BLaER1 treated with 17β-estradiol and CSF1 and Interleukin-3, amounts not matched to agents 10 nM and 100 nM (cell line): ENCODE measurements around the gene ALKBH4.
A peak's percentile ranks its signal among the peaks of the same experiment; 100 is the strongest.

ENCODE experiments used
- H3K27ac ChIP-seq, 11 experiments: shearing (Covaris generic); formaldehyde crosslinking; 2 replicates each; pipeline ENCODE4 v1.8.1; 2022
- H3K27me3 ChIP-seq, 11 experiments: shearing (Covaris generic); formaldehyde crosslinking; 2 replicates each; pipeline ENCODE4 v1.8.1; 2022
- H3K36me3 ChIP-seq, 11 experiments: shearing (Covaris generic); formaldehyde crosslinking; 2 replicates each; pipeline ENCODE4 v1.8.1; 2022
- H3K4me1 ChIP-seq, 10 experiments: shearing (Covaris generic); formaldehyde crosslinking; 2 replicates each; pipeline ENCODE4 v1.8.1; 2022
- H3K4me2 ChIP-seq, 11 experiments: shearing (Covaris generic); formaldehyde crosslinking; 2 replicates each; pipeline ENCODE4 v1.8.1; 2022
- H3K4me3 ChIP-seq, 10 experiments: shearing (Covaris generic); formaldehyde crosslinking; 2 replicates each; pipeline ENCODE4 v1.8.1; 2022
- H3K9ac ChIP-seq, 11 experiments: shearing (Covaris generic); formaldehyde crosslinking; 2 replicates each; pipeline ENCODE4 v1.8.1; 2022
- H3K9me3 ChIP-seq, 11 experiments: shearing (Covaris generic); formaldehyde crosslinking; replicated peaks in 1 of 11; 2 replicates each; pipeline ENCODE4 v1.8.1; 2022
- H4K20me1 ChIP-seq, 11 experiments: shearing (Covaris generic); formaldehyde crosslinking; 2 replicates each; pipeline ENCODE4 v1.8.1; 2022
- Cebpa-rat ChIP-seq, 11 experiments: shearing (Covaris generic); IDR thresholded peaks; 2 replicates each; pipeline ENCODE4 v1.8.1; 2022

The ALKBH4 gene

GRCh38 chr7:102467581-102468477 lies 3.2 kb upstream of the ALKBH4 start:
- no peak overlapping the region for H3K4me3 ChIP-seq
- TF ChIP-seq Cebpa-rat (IDR thresholded peaks at IDR 0.05): no peak
- no peaks in the 10 kb centered on the region for H3K27me3 ChIP-seq
- H3K27ac ChIP-seq: peak overlapping the region in 3 of 11 experiments; percentile 4 to 40 (median 18); a peak in 3 of 22 replicates
- H4K20me1 ChIP-seq: peaks cover 3 to 73% (median 20%) of the 10 kb centered on the region in 11 experiments; a peak in 18 of 22 replicates
- H3K36me3 ChIP-seq: peaks cover 11 to 56% (median 43%) of the 10 kb centered on the region in 11 experiments; a peak in 21 of 22 replicates
- H3K9ac ChIP-seq: peak overlapping the region in 10 of 11 experiments; percentile 4 to 63 (median 32); a peak in 14 of 22 replicates
- peak overlapping the region in 8 of 11 experiments; percentile 8 to 77 (median 43); a peak in 15 of 22 replicates for H3K4me2 ChIP-seq
- no peaks in the 10 kb centered on the region for H3K9me3 ChIP-seq
- H3K4me1 ChIP-seq: peaks cover 24 to 65% (median 52%) of the 10 kb centered on the region in 10 experiments

DNA sequence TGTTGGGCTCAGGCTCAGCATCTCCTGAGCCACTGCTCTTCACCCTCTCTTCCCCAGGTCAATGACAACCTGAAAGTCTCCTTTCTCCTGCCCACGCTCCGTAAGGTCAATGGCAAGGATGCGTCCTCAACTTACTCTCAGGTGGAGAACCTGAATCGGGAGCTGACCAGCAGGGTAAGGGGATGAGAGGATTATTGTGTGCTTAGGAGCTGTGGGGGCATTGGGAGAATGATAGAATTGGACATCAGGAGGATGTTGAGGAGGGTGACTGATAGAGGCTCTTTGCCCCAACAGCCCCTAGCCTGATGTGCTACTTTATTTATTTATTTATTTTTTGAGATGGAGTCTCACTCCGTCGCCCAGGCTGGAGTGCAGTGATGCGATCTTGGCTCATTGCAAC lies 1.4 kb upstream of the ALKBH4 start:
- no peak overlapping the region; a peak in 1 of 22 replicates for H3K27ac ChIP-seq
- peaks cover 24 to 66% (median 54%) of the 10 kb centered on the region in 10 experiments for H3K4me1 ChIP-seq
- no peaks in the 10 kb centered on the region for H3K9me3 ChIP-seq
- H3K4me3 ChIP-seq: peak overlapping the region; percentile 84 to 99 (median 90); a peak in 19 of 20 replicates
- peaks cover 0 to 39% (median 28%) of the 10 kb centered on the region in 11 experiments; a peak in 19 of 22 replicates for H3K36me3 ChIP-seq
- peaks cover 0 to 56% (median 8%) of the 10 kb centered on the region in 11 experiments; a peak in 13 of 22 replicates for H4K20me1 ChIP-seq
- peak overlapping the region; percentile 77 to 99 (median 93) for H3K4me2 ChIP-seq
- H3K9ac ChIP-seq: peak overlapping the region in 10 of 11 experiments; percentile 84 to 94 (median 88); a peak in 19 of 22 replicates
- no peaks in the 10 kb centered on the region for H3K27me3 ChIP-seq
- no peak for TF ChIP-seq Cebpa-rat (IDR thresholded peaks at IDR 0.05)

DNA sequence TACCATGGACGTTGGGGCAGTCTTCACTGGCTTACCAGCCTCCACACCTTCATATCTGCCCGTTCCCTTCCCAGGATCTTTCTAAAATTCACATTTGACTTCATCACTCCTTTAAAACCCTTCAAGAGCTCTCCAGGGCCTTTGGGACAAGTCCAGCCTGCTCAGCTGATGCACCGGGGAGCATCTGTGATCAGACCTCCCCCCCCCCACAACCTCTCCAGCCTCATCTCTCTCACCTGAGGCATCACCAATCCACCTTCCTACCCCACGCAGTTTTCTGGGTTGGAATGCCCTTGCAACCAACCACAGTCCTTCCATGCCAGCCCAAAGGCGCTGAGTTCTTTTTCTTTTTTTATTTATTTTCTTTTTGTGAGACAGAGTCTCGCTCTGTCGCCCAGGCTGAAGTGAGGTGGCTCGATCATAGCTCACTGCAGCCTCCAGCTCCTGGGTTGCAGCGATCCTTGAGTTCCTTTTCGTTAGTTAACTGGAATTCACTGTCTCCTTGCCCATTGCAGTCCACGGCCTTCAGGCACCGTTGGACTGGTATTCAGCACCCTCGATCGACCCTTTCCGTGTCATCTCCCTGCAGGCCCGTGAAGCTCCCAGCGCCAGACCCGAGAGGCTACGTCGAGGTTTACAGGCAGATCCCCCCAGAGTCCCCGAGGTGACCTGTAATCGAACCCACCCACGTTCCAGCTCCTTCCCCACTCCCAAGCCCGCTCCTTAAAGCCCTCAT lies 654 bp downstream of the ALKBH4 start:
- Histone ChIP-seq H3K27ac (peak overlapping the region; percentile 47 to 86 (median 80); a peak in 21 of 22 replicates), H4K20me1 (peaks cover 0 to 41% (median 8%) of the 10 kb centered on the region in 11 experiments; a peak in 13 of 22 replicates), H3K4me3 (peak overlapping the region; percentile 84 to 99 (median 90))

GRCh38 chr7:102460467-102460866 lies 4.2 kb downstream of the ALKBH4 start:
- Histone ChIP-seq H3K27ac (no peak overlapping the region), H3K36me3 (peaks cover 33 to 47% (median 38%) of the 10 kb centered on the region in 11 experiments), H3K9ac (peak overlapping the region in 1 of 11 experiments; percentile 18; a peak in 1 of 22 replicates), H3K4me3 (no peak overlapping the region), H3K4me1 (peaks cover 19 to 42% (median 28%) of the 10 kb centered on the region in 10 experiments), H3K9me3 (no peaks in the 10 kb centered on the region), H3K27me3 (no peaks in the 10 kb centered on the region), H4K20me1 (peaks cover 0 to 54% (median 13%) of the 10 kb centered on the region in 11 experiments; a peak in 16 of 22 replicates), H3K4me2 (no peak overlapping the region)
- no peak for TF ChIP-seq Cebpa-rat (IDR thresholded peaks at IDR 0.05)

More for the DNA sequence above, 654 bp downstream of the ALKBH4 start:
- Histone ChIP-seq H3K9me3 (no peaks in the 10 kb centered on the region), H3K4me1 (peaks cover 24 to 63% (median 48%) of the 10 kb centered on the region in 10 experiments), H3K27me3 (no peaks in the 10 kb centered on the region), H3K36me3 (peaks cover 4 to 31% (median 17%) of the 10 kb centered on the region in 11 experiments; a peak in 21 of 22 replicates), H3K4me2 (peak overlapping the region; percentile 77 to 99 (median 93)), H3K9ac (peak overlapping the region; percentile 84 to 94 (median 87))
- TF ChIP-seq Cebpa-rat (IDR thresholded peaks at IDR 0.05): no peak

DNA sequence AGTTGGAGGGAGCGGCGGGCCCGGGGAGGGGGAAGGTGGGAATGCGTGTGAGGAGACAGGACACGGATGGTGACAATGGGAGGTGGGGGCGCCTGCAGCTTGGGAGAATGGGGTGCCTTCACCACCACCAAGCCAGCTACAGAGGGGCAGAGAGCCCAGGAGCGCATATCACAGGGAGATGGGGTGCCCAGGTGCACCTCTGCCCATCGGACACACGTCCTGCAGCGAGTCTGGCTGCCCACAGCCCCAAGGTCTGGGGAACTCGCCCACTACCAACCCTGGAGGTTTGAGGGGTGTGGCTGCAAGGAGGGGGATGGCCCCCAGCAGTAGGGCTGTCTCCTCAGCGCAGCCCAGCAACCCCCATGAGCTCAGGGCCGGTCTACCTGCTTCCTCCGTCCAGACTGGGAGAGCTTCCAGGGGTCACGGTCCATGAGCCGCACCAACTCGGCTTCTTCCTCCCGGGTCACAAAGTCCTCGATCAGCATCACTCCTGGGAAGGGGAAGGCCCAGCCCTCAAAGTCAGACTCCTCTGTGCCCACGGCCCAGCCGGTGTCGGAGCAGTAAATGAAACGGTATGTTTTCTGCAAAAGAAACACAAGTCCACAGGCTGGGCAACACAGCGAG lies 5.3 kb downstream of the ALKBH4 start:
- H3K9ac ChIP-seq: no peak overlapping the region
- H3K4me1 ChIP-seq: peaks cover 30 to 50% (median 37%) of the 10 kb centered on the region in 10 experiments
- H3K36me3 ChIP-seq: peaks cover 33 to 47% (median 38%) of the 10 kb centered on the region in 11 experiments
- no peaks in the 10 kb centered on the region for H3K9me3 ChIP-seq
- no peak overlapping the region for H3K4me3 ChIP-seq
- TF ChIP-seq Cebpa-rat (IDR thresholded peaks at IDR 0.05): no peak
- H4K20me1 ChIP-seq: peaks cover 0 to 65% (median 21%) of the 10 kb centered on the region in 11 experiments; a peak in 15 of 22 replicates
- no peak overlapping the region for H3K27ac ChIP-seq
- H3K27me3 ChIP-seq: no peaks in the 10 kb centered on the region
- no peak overlapping the region for H3K4me2 ChIP-seq

- H3K4me3 ChIP-seq: no peak overlapping the region
- peaks cover 0 to 84% (median 21%) of the 10 kb centered on the region in 11 experiments; a peak in 15 of 22 replicates for H4K20me1 ChIP-seq
- no peaks in the 10 kb centered on the region for H3K9me3 ChIP-seq
- no peaks in the 10 kb centered on the region for H3K27me3 ChIP-seq
- H3K9ac ChIP-seq: no peak overlapping the region
- H3K4me2 ChIP-seq: no peak overlapping the region
- H3K36me3 ChIP-seq: peaks cover 33 to 47% (median 38%) of the 10 kb centered on the region in 11 experiments
- no peak for TF ChIP-seq Cebpa-rat (IDR thresholded peaks at IDR 0.05)
- H3K27ac ChIP-seq: no peak overlapping the region
- peaks cover 23 to 46% (median 31%) of the 10 kb centered on the region in 10 experiments for H3K4me1 ChIP-seq
Measured at GRCh38 chr7:102457352-102457924, 7.2 kb downstream of the ALKBH4 start.

DNA sequence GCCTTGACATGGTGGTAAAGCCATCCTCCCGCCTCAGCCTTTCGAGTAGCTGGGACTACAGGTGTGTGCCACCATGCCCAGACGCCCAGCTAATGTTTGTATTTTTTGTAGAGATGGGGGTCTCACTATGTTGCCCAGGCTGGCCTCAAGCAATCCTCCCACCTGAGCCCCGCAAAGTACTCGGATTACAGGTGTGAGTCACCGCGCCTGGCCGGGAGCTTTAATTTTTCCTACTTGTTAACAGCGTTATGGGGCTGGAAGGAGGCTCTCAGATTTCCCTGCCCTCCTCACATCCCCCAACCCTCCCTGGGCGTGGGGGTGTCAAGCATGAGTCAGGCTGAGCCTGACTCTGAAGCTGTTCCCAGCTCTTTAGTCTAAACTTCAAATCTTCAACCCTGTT lies 8.3 kb downstream of the ALKBH4 start:
- H4K20me1 ChIP-seq: peaks cover 0 to 95% (median 27%) of the 10 kb centered on the region in 11 experiments; a peak in 15 of 22 replicates
- H3K27me3 ChIP-seq: no peaks in the 10 kb centered on the region
- peaks cover 23 to 48% (median 36%) of the 10 kb centered on the region in 10 experiments for H3K4me1 ChIP-seq
- H3K9me3 ChIP-seq: no peaks in the 10 kb centered on the region
- H3K9ac ChIP-seq: peak overlapping the region in 2 of 11 experiments; percentile 12 to 62; a peak in 3 of 22 replicates
- H3K4me3 ChIP-seq: no peak overlapping the region
- peaks cover 33 to 47% (median 38%) of the 10 kb centered on the region in 11 experiments for H3K36me3 ChIP-seq
- no peak for TF ChIP-seq Cebpa-rat (IDR thresholded peaks at IDR 0.05)
- H3K4me2 ChIP-seq: peak overlapping the region in 9 of 11 experiments; percentile 54 to 88 (median 75); a peak in 16 of 22 replicates
- H3K27ac ChIP-seq: no peak overlapping the region
